HepG2 (cell line): ENCODE results near the gene MRPL38. TPM values are rescaled to one million over a fixed set of nuclear protein-coding genes. Genes with fewer than 3 reads are reported as not detected.

Experiments
- AGO2 ChIP-seq: fragments of 200-400 bp; formaldehyde crosslinking; optimal IDR thresholded peaks from 2 replicates; pipeline ENCODE3; 2017; ENCODE audit warnings: mild to moderate bottlenecking, low read depth, low read length, moderate library complexity
- ARNTL ChIP-seq: sonication (generic); formaldehyde crosslinking; IDR thresholded peaks from 2 replicates; pipeline ENCODE4 v1.4.0; 2020; ENCODE audit warnings: mild to moderate bottlenecking, missing genetic modification reagents
- NONO ChIP-seq, 2 experiments: fragments of 450-650 bp in 1 of 2; sonication (generic) in 1 of 2; formaldehyde crosslinking in 1 of 2; IDR thresholded peaks in 1 of 2; conservative IDR thresholded peaks in 1 of 2; 2 replicates each; pipeline versions ENCODE4 v1.6.1 to v1.8.0; 2017 to 2022; ENCODE audit warnings: mild to moderate bottlenecking in 1 of 2, missing genetic modification reagents in 1 of 2, moderate library complexity in 1 of 2
- RBFOX2 ChIP-seq: fragments of 200-400 bp; formaldehyde crosslinking; IDR thresholded peaks from 2 replicates; pipeline ENCODE4 v1.6.1; 2017; ENCODE audit warnings: low read depth, mild to moderate bottlenecking, low read length
- SIN3B ChIP-seq: fragments of 150-350 bp; IDR thresholded peaks from 2 replicates; pipeline ENCODE4 v1.6.1; 2014; ENCODE audit warnings: low read length
- ZNF672 ChIP-seq: sonication (generic); formaldehyde crosslinking; IDR thresholded peaks from 2 replicates; pipeline ENCODE4 v1.8.1; 2022; ENCODE audit warnings: missing genetic modification reagents
- polyA plus RNA-seq, 8 experiments: library from polyadenylated mRNA; depleted of rRNA in 3 of 8; stranded (reverse) in 7 of 8; unstranded in 1 of 8; fragments of >200 nt; fragmentation: Illumina TruSeq in 4 of 8; extraction: Trizol in 4 of 8; gene quantifications; 2 replicates each; pipeline versions ENCODE4 v1.2.1 to v1.2.3, GENCODE V29; 2011 to 2016; ENCODE audit warnings: low read depth in 4 of 8, missing spikeins in 1 of 8, mixed read lengths in 1 of 8; ENCODE audit not compliant: insufficient read depth in 1 of 8
- total RNA-seq, 5 experiments: library from RNA; depleted of rRNA; stranded (reverse); fragments of >200 nt; fragmentation: Illumina TruSeq; extraction: Trizol; gene quantifications; 2 replicates each; pipeline ENCODE4 v1.2.3, GENCODE V29; 2016; ENCODE audit warnings: low read depth in 1 of 5
- TF ChIP-seq, protein P1 (sequence below): sonication (generic); formaldehyde crosslinking; IDR thresholded peaks from 2 replicates; pipeline ENCODE4 v1.5.0; 2020; ENCODE audit warnings: mild to moderate bottlenecking, missing genetic modification reagents, borderline replicate concordance
- TF ChIP-seq, protein P2 (sequence below): sonication (generic); formaldehyde crosslinking; conservative IDR thresholded peaks from 2 replicates; pipeline ENCODE4 v1.8.1; 2023; ENCODE audit warnings: missing genetic modification reagents
- TF ChIP-seq, protein P3 (sequence below): sonication (generic); formaldehyde crosslinking; IDR thresholded peaks from 2 replicates; pipeline ENCODE4 v1.5.0; 2020; ENCODE audit warnings: missing genetic modification reagents

Gene MRPL38
- total and polyA plus RNA-seq, 2 of the 13 experiments (the other 11 are each of a cell fraction or from before 2014, with no cell fraction given): 83.7 to 125 TPM

DNA sequence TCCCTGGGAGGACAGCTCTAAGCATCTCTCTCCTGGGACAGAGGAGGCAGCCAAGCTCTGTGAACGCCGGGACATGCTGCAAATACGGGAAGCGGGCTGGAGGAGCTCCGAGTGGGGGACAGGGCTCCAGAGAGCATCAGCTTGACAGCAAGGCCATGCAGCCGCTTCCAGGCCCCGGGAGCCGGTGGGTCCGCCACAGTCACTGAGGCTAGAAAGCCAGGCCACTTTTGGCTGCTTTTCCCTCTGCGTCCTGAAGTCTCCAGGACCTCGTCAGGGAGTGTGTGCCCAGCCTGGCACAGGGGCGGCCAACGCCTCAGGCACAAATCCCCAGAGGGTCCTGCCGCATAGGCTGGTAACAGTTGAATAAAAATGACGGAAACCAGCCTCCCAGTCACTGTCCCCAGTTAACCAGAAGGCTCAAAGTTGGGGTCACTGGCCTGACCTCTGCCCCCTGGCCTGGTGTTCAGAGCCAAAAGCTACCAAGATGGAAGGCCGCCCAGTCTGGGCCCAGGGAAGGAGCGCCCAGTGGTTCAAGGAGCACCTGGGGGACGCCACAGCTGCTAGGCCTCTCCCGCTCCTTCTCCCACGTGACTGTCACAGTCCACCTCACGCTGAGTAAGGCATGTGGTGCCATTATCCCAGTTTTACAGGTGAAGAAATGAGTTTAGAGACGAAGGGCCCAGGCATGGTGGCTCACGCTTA is 4.8 kb downstream of the MRPL38 start (continued):
- TF ChIP-seq, protein P1, sequence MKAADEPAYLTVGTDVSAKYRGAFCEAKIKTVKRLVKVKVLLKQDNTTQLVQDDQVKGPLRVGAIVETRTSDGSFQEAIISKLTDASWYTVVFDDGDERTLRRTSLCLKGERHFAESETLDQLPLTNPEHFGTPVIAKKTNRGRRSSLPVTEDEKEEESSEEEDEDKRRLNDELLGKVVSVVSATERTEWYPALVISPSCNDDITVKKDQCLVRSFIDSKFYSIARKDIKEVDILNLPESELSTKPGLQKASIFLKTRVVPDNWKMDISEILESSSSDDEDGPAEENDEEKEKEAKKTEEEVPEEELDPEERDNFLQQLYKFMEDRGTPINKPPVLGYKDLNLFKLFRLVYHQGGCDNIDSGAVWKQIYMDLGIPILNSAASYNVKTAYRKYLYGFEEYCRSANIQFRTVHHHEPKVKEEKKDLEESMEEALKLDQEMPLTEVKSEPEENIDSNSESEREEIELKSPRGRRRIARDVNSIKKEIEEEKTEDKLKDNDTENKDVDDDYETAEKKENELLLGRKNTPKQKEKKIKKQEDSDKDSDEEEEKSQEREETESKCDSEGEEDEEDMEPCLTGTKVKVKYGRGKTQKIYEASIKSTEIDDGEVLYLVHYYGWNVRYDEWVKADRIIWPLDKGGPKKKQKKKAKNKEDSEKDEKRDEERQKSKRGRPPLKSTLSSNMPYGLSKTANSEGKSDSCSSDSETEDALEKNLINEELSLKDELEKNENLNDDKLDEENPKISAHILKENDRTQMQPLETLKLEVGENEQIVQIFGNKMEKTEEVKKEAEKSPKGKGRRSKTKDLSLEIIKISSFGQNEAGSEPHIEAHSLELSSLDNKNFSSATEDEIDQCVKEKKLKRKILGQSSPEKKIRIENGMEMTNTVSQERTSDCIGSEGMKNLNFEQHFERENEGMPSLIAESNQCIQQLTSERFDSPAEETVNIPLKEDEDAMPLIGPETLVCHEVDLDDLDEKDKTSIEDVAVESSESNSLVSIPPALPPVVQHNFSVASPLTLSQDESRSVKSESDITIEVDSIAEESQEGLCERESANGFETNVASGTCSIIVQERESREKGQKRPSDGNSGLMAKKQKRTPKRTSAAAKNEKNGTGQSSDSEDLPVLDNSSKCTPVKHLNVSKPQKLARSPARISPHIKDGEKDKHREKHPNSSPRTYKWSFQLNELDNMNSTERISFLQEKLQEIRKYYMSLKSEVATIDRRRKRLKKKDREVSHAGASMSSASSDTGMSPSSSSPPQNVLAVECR (CRISPR knock-in tag): 0 out of 2 replicates have a peak, but pooled peaks have one; percentile 15
- TF ChIP-seq ZNF672 (CRISPR knock-in tag): no peak
- TF ChIP-seq, protein P2, sequence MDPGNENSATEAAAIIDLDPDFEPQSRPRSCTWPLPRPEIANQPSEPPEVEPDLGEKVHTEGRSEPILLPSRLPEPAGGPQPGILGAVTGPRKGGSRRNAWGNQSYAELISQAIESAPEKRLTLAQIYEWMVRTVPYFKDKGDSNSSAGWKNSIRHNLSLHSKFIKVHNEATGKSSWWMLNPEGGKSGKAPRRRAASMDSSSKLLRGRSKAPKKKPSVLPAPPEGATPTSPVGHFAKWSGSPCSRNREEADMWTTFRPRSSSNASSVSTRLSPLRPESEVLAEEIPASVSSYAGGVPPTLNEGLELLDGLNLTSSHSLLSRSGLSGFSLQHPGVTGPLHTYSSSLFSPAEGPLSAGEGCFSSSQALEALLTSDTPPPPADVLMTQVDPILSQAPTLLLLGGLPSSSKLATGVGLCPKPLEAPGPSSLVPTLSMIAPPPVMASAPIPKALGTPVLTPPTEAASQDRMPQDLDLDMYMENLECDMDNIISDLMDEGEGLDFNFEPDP (CRISPR knock-in tag): 0 out of 2 replicates have a peak, but pooled peaks have one; percentile 48
- TF ChIP-seq, protein P3, sequence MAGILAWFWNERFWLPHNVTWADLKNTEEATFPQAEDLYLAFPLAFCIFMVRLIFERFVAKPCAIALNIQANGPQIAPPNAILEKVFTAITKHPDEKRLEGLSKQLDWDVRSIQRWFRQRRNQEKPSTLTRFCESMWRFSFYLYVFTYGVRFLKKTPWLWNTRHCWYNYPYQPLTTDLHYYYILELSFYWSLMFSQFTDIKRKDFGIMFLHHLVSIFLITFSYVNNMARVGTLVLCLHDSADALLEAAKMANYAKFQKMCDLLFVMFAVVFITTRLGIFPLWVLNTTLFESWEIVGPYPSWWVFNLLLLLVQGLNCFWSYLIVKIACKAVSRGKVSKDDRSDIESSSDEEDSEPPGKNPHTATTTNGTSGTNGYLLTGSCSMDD: no peak
- no peak for TF ChIP-seq ARNTL (CRISPR knock-in tag)
- TF ChIP-seq AGO2: peak; percentile 77
- no peak for TF ChIP-seq NONO (IDR thresholded peaks at IDR 0.05)
- TF ChIP-seq NONO (CRISPR knock-in tag; conservative IDR thresholded peaks at IDR 0.05): no peak
- no peak for TF ChIP-seq SIN3B
- TF ChIP-seq RBFOX2: peak; percentile 57
